ENCODE measurements around the gene CALHM6. TPM values are rescaled to one million over a fixed set of nuclear protein-coding genes. Genes with fewer than 3 reads are reported as not detected.

Gene CALHM6
- 4.5 TPM for total RNA-seq

DNA sequence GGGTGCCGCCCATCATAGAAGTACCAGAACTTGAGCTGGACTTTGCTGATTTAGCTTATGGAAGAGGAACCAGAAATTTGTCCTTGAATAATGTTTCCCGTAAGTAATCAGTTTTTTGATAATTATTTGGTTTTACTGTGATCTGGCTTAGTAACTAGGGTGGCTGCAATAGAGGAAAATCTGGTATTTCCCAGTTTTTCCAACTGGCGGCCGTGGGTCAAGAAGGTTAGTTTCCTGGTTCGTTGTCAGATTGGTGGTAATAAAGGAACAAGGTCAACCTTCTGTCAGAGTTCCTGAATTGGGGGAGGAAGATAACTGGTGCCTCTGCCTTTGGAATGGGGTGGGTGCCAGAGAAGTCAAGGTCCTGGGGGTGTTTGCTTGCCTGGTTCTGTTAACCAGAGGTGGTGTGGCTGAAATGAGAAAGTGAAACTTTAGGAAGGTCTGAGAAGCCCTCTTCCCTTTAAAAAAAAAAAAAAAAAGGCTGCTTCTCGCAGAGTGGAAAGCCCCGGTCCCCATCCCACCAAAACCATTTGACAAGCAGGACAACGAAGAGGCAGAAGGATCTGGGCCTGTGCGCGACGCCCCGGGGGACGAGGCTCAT lies at the start of gene CALHM6:
Gene CALHM6, plus strand, starts transcription at position 45 of the 601 bp plus-strand sequence. Its CDS starts 555 bp downstream, at position 600.
- DNase-seq (ENCODE audit: low spot score in 2 of 2) (no peak), FAIRE-seq (no peak)

DNA sequence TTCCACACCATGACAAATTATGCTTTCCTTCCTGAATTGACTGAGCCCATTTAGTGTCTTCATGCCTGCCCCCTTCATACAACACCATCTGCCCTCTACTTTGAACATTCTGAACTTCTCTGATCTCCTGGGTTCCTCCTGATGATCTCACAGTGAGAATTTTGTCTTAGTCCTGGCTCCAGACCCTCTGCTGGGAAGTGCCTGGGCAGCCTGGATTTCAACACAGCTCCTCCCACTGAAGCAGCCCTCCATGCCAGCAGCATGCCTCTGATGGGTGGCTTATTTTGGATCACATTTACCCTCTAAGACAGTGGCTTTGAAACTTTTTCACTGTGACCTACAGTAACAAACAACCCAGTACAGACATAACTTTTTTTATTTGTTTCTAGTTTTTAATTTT lies 48.9 kb upstream of the CALHM6 start:
- DNase-seq (ENCODE audit: low spot score in 2 of 2): no peak
- no peak for FAIRE-seq

DNA sequence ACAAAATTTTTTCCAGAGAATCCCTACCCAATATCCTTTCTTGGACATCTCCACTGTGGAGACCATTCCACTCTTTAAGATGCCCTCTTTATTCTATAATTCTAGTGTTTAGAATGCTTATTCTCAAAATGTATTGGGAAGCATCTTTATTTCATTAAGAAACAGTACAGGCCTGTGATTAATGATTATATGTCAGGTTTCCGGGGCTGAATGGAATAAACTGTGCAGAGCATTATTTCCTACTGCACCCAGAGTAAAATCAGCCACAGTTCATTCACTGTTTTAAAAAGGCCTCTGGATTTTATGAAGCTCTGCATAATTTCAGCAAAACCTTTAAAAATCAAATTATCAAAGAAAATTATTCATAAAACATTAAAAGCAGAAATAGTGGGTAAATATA lies 47.8 kb upstream of the CALHM6 start:
- DNase-seq (ENCODE audit: low spot score in 2 of 2): no peak
- no peak for FAIRE-seq

DNA sequence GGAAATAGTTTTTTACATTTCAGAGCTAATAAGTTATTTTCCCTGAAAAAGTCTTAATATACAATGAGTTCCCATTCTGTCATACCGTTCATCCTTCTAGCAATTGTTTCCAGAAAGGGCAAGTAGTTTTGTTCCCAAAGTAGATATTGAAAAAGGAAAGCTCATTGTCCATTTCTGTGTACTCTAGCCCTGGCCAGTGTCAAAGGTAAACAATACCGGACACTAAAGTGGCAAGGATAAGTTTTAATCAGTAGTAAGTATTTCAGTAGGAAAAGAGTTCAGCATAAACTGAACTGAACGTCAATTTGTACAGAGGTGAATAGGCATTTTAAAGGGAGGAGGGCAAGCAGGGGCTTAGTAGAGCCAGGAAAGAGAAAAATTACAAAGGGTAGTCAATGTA lies 43.5 kb upstream of the CALHM6 start:
- no peak for DNase-seq (ENCODE audit: low spot score in 2 of 2)
- no peak for FAIRE-seq

DNA sequence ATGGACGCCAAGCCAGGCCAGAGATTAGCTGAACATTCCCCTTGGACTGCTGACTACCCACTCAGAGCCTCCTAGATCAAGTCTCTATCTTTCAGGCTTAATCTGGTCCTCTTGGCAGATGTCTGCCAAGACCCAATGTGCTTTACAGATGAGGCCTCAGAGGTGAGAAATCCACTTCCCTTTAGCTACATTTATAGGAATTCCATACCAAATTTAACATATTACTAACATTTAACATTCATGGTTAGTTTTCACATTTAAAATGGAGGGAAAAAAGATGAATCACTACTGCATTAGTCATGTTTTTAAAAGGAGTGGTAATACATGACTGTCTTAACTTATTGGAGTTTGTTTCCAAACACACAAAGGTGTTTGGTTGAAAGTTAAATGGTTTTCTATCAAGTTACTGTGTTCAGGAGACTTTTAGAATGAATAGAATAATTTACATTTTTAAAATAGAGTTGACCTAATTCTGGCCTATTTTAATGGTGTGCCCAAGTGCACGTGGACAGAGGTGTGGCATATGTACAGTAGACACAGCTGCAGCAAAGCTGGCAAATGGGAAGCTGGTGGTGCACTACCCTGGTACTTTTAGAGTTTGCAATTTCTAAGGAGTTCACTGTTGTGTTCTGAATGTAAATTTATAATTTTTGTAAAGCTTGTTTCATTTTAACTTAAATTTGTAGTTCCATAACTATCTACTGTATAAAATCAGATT lies 41.9 kb upstream of the CALHM6 start:
- no peak for FAIRE-seq
- DNase-seq (ENCODE audit: low spot score in 2 of 2): no peak

DNA sequence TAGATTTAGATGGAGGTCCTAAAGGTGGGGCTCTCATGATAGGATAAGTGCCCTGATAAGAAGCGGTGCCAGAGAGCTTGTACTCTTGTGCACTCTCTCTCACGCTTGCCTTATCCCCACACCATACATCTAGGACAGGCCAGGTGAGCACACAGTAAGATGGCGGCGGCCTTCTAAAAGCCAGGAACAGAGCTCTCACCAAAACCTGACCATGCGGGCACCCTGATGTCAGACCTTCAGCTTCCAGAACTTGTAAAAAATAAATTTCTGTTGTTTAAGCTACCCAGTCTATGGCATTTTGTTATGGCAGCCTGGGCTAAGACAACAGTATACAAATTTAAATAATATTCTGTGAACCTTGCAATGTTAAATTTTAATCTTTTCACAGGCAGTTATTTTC lies 40.8 kb upstream of the CALHM6 start:
- DNase-seq (ENCODE audit: low spot score in 2 of 2) (no peak), FAIRE-seq (no peak)

DNA sequence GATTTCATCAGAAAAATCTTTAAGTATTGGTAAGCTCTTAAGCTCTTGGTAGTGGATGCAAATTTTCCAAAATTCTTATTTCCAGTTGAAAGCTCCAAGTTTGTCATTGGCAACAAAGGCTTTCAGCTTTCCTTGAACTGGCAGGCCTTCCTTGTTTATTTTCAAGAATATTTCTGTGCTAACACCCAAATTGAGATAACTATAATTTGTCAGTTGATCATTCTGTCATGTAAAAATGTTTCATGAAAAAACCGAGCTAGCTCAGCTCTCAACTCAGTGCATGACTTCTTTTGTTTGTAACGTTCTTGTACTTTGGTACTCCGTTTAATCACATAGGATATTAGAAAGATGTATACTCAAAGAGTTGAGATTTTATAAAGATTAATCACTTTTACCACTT lies 38.9 kb upstream of the CALHM6 start:
- FAIRE-seq (no peak), DNase-seq (ENCODE audit: low spot score in 2 of 2) (no peak)

DNA sequence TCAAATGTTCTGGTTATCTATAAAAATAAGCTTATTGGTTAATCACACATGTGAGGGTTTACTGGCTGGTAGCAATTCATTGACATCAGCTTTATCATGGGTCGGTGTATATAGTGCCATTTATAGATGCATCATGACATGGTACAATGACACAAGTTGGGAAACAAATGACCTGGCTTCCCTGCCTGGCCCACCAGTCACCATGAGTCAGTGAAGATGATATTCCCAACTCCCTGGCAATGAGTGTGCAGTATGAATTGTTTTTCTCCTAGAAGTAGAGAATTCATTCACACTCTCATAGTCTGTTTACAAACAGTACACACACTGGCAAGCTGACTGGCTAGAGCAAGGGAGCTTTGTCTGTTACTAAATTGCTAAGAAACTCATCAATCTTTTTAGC lies 37.2 kb upstream of the CALHM6 start:
- FAIRE-seq: no peak
- DNase-seq (ENCODE audit: low spot score in 2 of 2): no peak

DNA sequence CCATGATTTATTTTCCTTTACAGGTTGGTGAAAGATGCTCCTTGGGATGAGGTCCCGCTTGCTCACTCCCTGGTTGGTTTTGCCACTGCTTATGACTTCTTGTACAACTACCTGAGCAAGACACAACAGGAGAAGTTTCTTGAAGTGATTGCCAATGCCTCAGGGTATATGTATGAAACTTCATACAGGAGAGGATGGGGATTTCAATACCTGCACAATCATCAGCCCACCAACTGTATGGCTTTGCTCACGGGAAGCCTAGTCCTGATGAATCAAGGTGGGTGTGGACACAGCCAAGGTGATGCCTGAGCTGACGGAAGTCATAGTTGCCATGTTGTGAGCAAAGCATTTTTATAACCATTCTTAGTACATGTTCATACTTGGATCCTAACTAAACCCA lies 34.6 kb upstream of the CALHM6 start:
- DNase-seq (ENCODE audit: low spot score in 2 of 2) (no peak), FAIRE-seq (no peak)

DNA sequence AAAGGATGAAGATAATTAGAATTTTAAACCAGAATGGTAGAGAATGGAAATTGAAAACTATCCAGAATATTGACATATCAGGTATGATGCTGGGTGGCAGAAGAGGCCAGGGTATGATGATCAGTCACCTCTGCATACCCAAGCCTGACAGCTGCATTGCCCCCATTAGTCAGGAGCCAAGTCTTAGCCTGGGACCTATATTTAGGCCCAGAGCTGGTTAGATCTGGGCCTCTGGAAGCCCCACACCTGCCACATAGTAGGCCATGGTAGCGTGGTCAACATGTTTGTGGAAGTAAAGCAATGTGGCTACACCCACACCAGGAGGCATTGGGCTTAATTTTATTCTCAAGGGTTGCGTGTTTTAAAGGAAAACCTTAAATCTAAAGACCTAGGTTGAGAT lies 32.1 kb upstream of the CALHM6 start:
- FAIRE-seq (no peak), DNase-seq (ENCODE audit: low spot score in 2 of 2) (no peak)

DNA sequence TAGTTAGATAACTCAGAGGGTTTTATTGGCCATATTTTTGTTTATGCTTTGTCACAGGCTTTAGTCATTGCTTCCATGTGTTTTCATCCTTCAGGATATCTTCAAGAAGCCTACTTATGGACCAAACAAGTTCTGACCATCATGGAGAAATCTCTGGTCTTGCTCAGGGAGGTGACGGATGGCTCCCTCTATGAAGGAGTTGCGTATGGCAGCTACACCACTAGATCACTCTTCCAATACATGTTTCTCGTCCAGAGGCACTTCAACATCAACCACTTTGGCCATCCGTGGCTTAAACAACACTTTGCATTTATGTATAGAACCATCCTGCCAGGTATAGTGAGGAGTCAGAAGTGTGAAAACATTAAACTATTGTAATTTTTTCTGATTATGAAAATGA lies 30.3 kb upstream of the CALHM6 start:
- FAIRE-seq (no peak), DNase-seq (ENCODE audit: low spot score in 2 of 2) (no peak)

DNA sequence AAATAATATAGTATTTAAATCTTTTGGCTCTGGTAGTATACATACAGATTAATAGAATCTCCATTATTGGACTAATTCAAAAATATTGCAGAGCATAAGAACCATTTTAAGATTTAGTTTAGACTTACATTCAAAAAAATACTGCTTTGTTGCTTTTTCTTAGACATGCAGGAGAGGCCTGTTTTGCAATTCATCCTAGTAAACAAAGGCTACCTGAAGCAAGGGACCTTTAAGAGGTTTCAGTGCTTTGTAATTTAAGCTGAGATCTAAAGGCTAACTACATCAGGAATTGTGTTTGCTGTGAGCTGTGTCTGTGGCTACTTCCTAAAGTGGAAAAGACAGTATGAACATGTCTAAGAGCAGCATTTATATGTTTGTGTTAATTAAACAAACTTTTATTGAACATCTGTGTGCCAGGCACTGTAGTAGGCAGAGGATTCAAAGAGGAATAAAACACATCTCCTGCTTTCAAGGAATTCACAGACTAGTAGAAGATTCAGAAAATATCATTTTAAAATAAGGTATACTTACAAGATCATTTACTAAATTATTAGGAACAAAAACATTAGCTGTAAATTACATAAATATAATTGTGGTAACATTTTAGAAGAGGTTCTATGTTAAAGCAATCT lies 29.1 kb upstream of the CALHM6 start:
- DNase-seq (ENCODE audit: low spot score in 2 of 2): no peak
- no peak for FAIRE-seq

DNA sequence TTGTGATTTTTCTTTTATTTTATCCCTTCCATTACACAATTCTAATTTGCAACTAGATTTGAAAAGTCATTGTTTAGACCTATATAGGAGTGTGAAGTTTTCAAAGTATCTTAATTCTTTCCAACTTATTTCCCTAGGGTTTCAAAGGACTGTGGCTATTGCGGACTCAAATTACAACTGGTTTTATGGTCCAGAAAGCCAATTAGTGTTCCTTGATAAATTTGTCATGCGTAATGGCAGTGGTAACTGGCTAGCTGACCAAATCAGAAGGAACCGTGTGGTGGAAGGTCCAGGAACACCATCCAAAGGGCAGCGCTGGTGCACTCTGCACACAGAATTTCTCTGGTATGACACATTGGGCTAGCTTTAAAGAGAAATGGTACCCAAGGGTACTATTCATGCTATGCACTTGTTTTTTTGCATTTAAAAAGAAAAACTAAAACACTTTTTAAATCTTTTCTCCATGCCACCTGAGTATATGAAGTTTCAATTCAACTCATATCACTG lies 27.9 kb upstream of the CALHM6 start:
- no peak for DNase-seq (ENCODE audit: low spot score in 2 of 2)
- FAIRE-seq: no peak

DNA sequence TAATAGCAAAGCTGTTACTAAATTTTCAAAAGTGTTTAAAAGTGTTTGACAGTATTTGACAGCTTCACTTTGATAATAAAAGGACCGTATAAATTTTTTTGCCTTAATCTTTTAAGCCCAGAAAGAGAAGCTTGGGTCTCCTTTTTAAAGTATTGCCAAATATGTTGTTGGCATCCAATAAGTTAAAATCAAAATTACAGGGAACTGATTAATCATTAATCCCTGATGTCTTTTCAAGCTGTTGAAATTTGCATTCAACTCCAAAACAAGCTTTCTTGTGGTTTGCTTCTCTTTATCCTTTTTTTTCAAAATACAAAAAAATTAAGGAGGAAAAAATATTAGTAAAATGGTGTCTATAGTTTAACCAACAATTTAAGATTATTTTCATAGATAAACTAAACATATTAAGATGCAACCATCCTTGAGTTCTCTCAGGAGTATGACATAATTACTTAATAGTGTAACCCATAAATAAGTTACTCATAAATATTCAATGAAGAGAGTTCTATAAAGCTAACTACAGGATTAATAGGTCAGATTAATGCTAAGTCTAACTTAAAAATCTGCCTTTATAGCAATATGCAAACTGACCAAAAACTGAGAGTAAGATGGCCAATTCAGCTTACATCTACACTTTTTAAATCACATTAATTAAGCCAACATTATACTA lies 27.0 kb upstream of the CALHM6 start:
- DNase-seq (ENCODE audit: low spot score in 2 of 2) (no peak), FAIRE-seq (no peak)

DNA sequence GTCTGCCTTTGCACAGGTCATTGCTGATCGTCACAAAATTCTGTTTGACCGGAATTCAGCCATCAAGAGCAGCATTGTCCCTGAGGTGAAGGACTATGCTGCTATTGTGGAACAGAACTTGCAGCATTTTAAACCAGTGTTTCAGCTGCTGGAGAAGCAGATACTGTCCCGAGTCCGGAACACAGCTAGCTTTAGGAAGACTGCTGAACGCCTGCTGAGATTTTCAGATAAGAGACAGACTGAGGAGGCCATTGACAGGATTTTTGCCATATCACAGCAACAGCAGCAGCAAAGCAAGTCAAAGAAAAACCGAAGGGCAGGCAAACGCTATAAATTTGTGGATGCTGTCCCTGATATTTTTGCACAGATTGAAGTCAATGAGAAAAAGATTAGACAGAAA lies 24.6 kb upstream of the CALHM6 start:
- DNase-seq (ENCODE audit: low spot score in 2 of 2) (no peak), FAIRE-seq (no peak)

DNA sequence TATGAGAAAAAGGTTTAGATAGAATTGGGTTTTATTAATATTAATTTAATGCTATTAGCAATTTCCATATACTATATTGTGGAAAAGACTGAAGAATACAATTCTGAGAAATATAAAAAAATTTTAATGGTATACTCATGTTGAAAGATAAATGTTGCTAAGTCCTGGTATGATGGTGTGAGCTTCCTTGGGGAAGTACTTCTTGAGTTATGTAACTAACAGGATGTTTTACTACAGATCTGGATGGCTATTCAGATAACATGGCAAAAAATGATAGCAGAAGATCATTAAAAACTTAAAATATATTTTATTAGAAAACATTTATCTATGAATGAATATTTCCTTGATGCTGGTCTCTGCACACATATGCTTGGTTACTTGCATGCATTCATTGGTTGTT lies 23.5 kb upstream of the CALHM6 start:
- DNase-seq (ENCODE audit: low spot score in 2 of 2) (no peak), FAIRE-seq (no peak)

DNA sequence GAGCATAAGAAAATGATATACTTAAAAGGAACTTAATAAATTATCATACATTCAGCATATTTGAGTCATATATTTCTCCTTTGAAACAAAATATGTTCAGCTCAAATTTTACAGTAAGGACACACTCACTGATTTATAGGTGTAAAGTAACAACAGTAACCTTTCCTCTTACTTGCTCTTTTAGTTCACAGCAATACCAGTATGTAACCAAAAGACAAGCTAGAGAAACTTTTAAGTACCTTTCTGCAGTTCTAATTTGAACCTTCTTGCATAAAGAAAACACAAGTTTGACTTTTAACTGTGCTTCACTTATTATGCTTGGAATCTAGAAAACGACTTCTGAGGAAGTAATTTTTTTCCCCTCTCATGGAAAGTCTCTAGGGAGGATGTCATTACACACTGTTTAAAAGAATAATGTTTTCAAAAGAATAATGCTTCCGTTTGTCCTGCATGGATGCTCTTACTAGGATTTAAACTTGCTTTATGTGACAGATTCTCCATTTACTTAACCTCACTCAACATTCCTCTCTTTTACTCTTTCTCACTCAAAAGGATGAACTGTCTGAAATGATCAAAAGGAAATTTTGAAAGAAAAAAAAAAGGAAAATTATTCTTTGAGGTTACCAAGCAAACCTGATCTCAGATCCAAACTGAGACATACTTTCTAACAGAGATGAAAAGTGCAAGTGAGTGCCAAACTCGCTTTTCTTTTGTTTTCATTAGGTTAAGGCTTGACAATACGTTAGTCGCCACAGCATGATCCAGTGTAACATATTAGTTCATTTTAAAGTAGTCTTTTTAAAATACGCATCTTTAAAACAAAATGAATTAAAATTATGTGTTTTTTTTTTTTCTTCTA lies 22.4 kb upstream of the CALHM6 start:
- DNase-seq (ENCODE audit: low spot score in 2 of 2) (no peak), FAIRE-seq (no peak)

DNA sequence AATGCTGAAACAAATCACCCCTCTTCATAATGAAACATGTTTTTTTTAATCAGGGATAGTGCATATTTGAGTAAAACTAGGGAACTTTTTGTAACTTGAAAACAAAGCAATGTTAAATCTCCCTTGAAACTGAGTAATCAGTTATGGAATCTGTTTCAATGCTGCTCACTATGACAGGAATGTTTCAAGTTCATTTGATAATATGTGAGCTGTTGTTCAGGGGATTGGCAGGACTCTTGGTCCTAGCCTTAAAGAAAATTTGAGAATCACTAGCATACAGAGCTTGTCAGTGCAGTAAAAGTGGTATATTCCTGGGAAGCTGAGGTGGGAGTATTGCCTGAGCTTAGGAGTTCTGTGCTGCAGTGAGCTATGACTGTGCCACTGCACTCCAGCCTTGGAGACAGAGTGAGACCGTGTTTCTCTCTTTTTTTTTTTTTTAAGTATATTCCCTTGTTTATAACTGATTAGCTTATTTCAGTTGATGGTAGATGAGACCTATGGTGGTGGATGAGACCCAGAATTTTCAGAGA lies 21.6 kb upstream of the CALHM6 start:
- DNase-seq (ENCODE audit: low spot score in 2 of 2): no peak
- no peak for FAIRE-seq

DNA sequence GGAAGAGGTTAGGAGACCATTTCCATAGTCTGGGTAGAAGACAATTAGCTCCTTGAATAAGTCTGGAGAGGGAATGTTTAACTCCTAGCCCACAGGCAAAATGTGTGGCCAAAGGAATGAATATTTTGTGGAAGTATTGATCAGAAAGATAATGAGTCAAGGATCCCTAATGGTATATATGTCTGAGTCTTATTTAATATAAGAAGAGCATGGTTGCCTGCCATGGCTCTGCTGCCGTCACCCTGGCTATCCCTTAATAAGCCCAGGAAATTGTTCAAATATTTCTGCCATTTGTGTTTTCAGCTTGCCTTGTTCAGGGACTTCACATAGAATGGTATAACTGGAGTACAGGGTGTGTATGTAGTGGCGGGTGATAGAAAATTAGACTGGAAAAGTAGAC lies 18.1 kb upstream of the CALHM6 start:
- FAIRE-seq: no peak
- DNase-seq (ENCODE audit: low spot score in 2 of 2): no peak

DNA sequence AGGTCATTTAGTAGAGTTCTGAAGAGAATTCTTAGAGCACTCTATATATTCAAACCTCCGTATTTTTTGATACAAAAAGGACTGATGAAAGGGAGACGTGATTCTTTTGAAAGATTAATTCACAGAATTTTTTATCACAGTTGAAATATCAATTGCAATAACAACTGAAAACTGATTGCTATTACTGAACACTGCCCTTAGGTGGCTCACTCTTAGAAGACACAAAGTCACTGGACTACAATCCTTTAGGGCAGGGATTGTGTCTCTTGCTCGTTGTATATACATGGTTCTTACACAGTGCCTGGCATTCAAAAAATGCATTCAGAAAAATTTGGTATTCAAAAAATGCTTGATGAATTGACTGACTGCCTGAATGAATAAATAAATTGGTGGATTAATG lies 17.1 kb upstream of the CALHM6 start:
- no peak for DNase-seq (ENCODE audit: low spot score in 2 of 2)
- no peak for FAIRE-seq

All from frontal cortex (tissue), 4 donors.